ENCODE results near the gene PSMB5.
A peak's percentile ranks its signal among the peaks of the same experiment; 100 is the strongest.

The PSMB5 gene

GRCh38 chr14:23058654-23059504, 24.2 kb upstream of the PSMB5 start:
- no peak for DNase-seq

GRCh38 chr14:23057757-23058653, 23.3 kb upstream of the PSMB5 start:
- DNase-seq: peak; percentile 87

GRCh38 chr14:23056956-23057756, 22.5 kb upstream of the PSMB5 start, which contains the start of gene CDH24:
TSS of gene CDH24 (minus strand) at chr14:23057520. CDS start at chr14:23055733, 1,787 bp downstream.
- peak; percentile 75 for DNase-seq

- peak; percentile 75 for DNase-seq
These were observed 21.6 kb upstream of the PSMB5 start for GRCh38 chr14:23056145-23056955.

GRCh38 chr14:23055621-23056144, 21.0 kb upstream of the PSMB5 start:
- DNase-seq: no peak

- DNase-seq: no peak
These were observed 20.4 kb upstream of the PSMB5 start for GRCh38 chr14:23055147-23055550.

GRCh38 chr14:23054000-23054811, 19.5 kb upstream of the PSMB5 start:
- peak; percentile 26 for DNase-seq

- no peak for DNase-seq
These were observed 18.7 kb upstream of the PSMB5 start for GRCh38 chr14:23053426-23053825.

- DNase-seq: no peak
These were observed 18.0 kb upstream of the PSMB5 start for GRCh38 chr14:23052671-23053070.

GRCh38 chr14:23052182-23052623, 17.5 kb upstream of the PSMB5 start:
- no peak for DNase-seq

- DNase-seq: no peak
These were observed 16.7 kb upstream of the PSMB5 start for GRCh38 chr14:23051141-23052057.

GRCh38 chr14:23049011-23049410, 14.3 kb upstream of the PSMB5 start:
- no peak for DNase-seq

- DNase-seq: no peak
These were observed 13.3 kb upstream of the PSMB5 start for GRCh38 chr14:23047751-23048693.

GRCh38 chr14:23047034-23047634, 12.4 kb upstream of the PSMB5 start:
- no peak for DNase-seq

- no peak for DNase-seq
These were observed 11.0 kb upstream of the PSMB5 start for GRCh38 chr14:23045419-23046357.

- no peak for DNase-seq
These were observed 10.1 kb upstream of the PSMB5 start for GRCh38 chr14:23044840-23045239.

GRCh38 chr14:23043754-23044153, 9.1 kb upstream of the PSMB5 start:
- no peak for DNase-seq
